IPS-20b (cell line): Measurements from ENCODE around the gene DCPS.
"Not testable (repeated sequence)": the region's sequence is repeated elsewhere in the genome, so short reads cannot be mapped to it uniquely, and the experiment has no call there.

Experiments used
- H3K27ac ChIP-seq: one replicate; pipeline ENCODE4 v1.5.1; 2013; ENCODE audit warnings: low read length
- H3K27me3 ChIP-seq: 2 replicates; pipeline ENCODE4 v1.6.1; 2013; ENCODE audit warnings: mild to moderate bottlenecking, low read length, inconsistent platforms; ENCODE audit not compliant: insufficient read depth
- H3K36me3 ChIP-seq: 2 replicates; pipeline ENCODE4 v1.6.1; 2013; ENCODE audit warnings: low read depth, mild to moderate bottlenecking, inconsistent platforms, low read length, moderate library complexity; ENCODE audit not compliant: insufficient read depth
- H3K4me1 ChIP-seq: 2 replicates; pipeline ENCODE4 v1.6.1; 2013; ENCODE audit warnings: mild to moderate bottlenecking, control low read depth, inconsistent platforms, low read length, moderate library complexity; ENCODE audit not compliant: insufficient read depth
- H3K4me3 ChIP-seq: 2 replicates; pipeline ENCODE4 v1.5.1; 2013; ENCODE audit warnings: mild to moderate bottlenecking, low read length, inconsistent platforms
- H3K9ac ChIP-seq: 2 replicates; pipeline ENCODE4 v1.6.1; 2013; ENCODE audit warnings: low read depth, mild to moderate bottlenecking, inconsistent platforms, low read length, moderate library complexity
- H3K9me3 ChIP-seq: 2 replicates; pipeline ENCODE4 v1.6.1; 2013; ENCODE audit warnings: mild to moderate bottlenecking, low read depth, low read length, inconsistent platforms; ENCODE audit not compliant: insufficient read depth

The DCPS gene

DNA sequence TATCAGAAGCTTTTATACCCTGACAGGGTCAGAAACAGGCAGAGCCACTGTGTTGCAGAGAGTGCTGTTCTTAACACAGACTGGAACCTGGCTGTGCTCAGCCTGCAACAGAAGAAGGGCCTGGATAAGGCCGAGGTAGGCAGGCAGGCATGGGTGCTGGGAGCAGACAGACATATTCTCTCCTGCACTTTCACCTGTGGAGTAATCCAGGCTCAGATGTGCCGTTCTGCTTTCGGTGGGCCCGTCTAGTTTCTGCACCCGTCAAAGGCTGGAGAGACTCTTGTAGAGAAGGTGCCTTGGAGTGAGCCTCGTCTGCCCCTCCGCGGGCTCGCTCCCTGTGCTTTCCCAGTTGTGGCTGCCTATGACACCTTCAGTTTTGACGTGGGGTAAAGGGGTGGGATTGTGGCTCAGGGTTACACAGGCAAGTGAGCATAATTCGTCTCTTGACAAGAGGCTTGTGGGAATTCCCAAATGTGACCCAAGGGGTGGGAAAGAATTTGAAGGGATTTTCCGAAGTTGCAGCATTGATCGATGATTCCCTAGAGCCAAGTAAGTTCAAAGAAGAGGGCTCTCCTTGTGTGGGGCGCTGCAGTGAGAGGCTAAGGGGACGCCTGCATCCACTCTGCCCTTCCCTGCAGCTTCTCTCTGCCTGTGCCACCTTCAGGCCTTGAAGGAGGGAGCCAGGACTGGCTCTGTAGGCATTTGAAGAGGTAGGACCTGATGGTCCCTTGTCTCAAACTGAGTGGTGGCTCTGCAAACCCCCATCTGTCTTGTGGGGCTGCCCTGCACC is 35.4 kb downstream of the DCPS start:
- H3K4me3 ChIP-seq, result no peak overlapping the region
- peaks cover 9% of the 10 kb centered on the region; the same call in 1 of the 2 replicates for H3K4me1 ChIP-seq
- no peaks in the 10 kb centered on the region for H3K27me3 ChIP-seq
- H3K9me3 ChIP-seq, result no peaks in the 10 kb centered on the region
- no peak overlapping the region for H3K27ac ChIP-seq
- no peak overlapping the region for H3K9ac ChIP-seq
- H3K36me3 ChIP-seq, result peaks cover 28% of the 10 kb centered on the region; the same call in 1 of the 2 replicates

DNA sequence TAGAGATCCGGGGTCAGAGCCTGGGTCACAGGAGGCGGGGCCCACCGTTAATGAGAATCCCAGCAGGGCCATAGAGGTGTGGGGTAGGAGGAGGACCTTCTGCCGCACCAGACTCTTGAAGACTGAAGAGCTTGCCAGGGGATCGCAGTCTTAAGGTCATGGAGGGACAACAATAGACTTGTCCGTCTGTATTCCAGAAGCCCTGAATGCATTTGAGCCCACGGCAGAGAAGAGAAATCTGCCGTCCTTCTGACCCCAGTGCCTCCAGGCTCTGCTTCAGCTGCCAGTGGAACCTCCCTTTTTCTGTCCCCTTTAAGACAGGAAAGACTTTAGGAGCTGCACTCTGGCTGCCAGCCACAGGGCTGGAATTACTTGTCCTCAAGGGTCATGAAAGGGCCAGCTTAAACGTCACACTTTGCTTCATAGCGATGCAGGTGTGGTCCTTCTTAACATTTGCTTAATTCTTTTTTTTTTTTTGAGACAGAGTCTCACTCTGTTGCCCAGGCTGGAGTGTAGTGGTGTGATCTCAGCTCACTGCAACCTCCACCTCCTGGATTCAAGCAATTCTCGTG is 36.1 kb downstream of the DCPS start:
- no peak overlapping the region for H3K4me3 ChIP-seq
- H3K27ac ChIP-seq, result no peak overlapping the region
- no peaks in the 10 kb centered on the region for H3K9me3 ChIP-seq
- H3K4me1 ChIP-seq, result peaks cover 12% of the 10 kb centered on the region; the same call in 1 of the 2 replicates
- peaks cover 28% of the 10 kb centered on the region; the same call in 1 of the 2 replicates for H3K36me3 ChIP-seq
- no peaks in the 10 kb centered on the region for H3K27me3 ChIP-seq
- H3K9ac ChIP-seq, result no peak overlapping the region

DNA sequence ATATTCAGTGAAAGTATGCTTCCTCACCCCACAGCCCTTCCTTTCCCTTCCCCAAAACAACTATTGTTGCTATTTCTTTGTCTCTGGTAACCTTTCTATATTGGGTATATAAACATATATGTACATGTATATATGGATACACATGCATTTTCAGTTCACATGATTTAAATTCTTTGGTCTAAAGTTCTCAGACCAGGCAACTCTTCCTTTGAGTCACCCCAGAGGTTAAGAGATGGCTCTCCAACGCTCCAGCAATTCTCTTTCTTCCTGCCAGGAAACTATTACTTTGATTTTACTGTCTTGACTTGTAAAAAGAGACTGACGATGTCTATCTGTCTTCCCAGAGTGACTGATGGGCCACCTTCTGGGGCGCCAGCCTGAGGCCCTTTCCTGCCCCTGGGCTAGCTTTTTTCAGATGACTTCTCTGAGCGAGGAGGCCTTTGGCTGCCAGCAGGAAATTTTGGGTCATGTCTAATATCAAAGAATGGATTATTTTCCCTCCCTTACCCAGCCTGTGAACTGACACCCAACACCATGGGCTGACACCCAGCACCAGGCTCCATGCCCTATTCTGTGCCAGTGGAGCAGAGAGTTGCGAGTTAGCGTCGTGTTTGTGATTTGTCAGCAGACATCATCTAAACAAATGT is 37.2 kb downstream of the DCPS start:
- Histone ChIP-seq H3K27me3 (no peaks in the 10 kb centered on the region), H3K9me3 (no peaks in the 10 kb centered on the region), H3K27ac (no peak overlapping the region), H3K36me3 (peaks cover 28% of the 10 kb centered on the region; the same call in 1 of the 2 replicates), H3K4me3 (no peak overlapping the region), H3K9ac (no peak overlapping the region), H3K4me1 (peaks cover 17% of the 10 kb centered on the region; the same call in 1 of the 2 replicates)

DNA sequence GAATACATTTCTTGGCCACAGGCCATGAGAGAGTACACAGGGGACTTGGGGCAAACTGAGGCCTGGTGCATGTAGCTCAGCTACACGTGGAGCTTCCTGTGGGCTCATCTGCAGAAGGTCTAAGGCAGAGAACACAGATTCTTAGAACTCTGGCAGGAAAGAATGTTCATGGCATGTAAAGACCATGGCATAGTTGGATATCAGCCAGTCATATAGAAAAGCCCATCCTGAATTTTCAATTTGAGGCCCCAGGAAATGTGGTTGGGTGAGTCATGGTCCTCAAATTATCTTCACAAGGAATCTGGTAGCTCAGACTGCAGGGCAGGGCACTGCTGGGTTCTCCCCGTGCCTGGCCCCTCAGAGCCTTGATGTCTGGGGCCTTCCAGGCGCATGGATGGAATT is 37.9 kb downstream of the DCPS start:
- Histone ChIP-seq H3K4me3 (no peak overlapping the region), H3K9ac (no peak overlapping the region), H3K9me3 (no peaks in the 10 kb centered on the region), H3K27me3 (no peaks in the 10 kb centered on the region), H3K27ac (no peak overlapping the region), H3K36me3 (peaks cover 28% of the 10 kb centered on the region; the same call in 1 of the 2 replicates), H3K4me1 (peaks cover 19% of the 10 kb centered on the region; the same call in 1 of the 2 replicates)

DNA sequence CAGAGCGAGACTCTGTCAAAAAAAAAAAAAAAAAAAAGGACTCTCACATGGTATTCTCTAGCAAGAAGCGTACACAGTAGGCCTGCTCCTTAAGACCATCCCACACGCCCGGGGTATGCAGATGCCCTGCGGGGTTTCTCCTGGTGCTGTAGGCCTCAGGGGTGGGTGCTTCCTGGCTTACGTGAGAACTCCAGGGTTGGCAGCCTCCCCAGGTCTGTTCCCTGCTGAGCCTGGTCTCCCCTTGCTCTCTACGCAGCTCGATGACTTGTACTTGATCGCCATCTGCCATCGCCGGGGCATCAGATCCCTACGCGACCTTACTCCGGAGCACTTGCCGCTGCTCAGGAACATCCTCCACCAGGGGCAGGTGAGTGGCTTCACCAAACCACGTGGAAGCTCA is 39.2 kb downstream of the DCPS start:
- Histone ChIP-seq H3K9ac (no peak overlapping the region), H3K36me3 (peaks cover 28% of the 10 kb centered on the region; the same call in 1 of the 2 replicates), H3K9me3 (no peaks in the 10 kb centered on the region), H3K4me3 (no peak overlapping the region), H3K27me3 (no peaks in the 10 kb centered on the region), H3K27ac (no peak overlapping the region), H3K4me1 (peaks cover 15% of the 10 kb centered on the region; the same call in 1 of the 2 replicates)

DNA sequence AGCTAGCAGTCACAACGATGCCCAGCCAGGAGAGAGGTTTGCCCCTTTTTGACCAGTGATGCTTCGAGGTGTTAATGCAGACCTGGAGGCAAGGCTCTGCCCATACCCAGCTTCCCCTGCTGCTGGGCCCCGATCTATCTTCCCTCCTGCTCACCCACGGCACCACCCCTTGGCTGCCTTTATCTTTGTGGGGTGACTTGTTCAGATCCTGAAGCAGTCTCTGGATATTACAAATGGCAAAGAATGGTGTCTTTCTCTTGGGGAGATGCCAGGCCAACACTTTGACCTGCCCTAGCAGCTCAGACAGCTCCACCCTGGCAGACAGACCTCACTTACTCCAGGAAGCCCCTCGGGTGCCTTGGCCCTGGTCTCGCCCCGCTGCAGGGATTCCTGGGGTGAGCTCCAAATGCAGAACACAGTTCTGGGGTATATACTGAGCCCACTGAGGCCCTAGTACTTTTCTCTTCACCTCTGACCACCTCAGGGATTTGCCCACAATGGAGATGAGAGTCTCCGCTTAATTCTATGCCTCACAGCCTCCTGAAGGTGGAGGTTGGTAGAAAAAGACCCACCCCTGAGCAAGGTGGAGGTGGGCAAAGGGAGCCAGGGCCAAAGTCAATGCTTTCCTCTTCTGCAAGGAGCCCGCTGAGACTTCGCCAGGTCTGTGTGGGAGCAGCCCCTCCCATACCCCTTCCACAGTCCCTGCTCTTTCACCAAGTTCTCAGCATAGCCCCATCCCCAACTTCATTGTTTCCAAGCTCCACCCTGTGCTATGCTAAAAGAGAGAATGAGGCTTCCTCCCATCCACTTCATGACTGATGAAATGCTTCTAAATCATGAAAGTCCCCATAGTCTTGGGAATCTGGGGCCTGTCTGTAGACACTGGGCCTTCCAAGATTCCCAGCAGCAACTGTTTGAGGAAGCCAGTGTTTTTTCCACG is 40.6 kb downstream of the DCPS start:
- Histone ChIP-seq H3K36me3 (peaks cover 28% of the 10 kb centered on the region; the same call in 1 of the 2 replicates), H3K27ac (no peak overlapping the region), H3K4me3 (no peak overlapping the region), H3K9ac (no peak overlapping the region), H3K4me1 (peaks cover 15% of the 10 kb centered on the region; the same call in 1 of the 2 replicates), H3K9me3 (no peaks in the 10 kb centered on the region), H3K27me3 (no peaks in the 10 kb centered on the region)

DNA sequence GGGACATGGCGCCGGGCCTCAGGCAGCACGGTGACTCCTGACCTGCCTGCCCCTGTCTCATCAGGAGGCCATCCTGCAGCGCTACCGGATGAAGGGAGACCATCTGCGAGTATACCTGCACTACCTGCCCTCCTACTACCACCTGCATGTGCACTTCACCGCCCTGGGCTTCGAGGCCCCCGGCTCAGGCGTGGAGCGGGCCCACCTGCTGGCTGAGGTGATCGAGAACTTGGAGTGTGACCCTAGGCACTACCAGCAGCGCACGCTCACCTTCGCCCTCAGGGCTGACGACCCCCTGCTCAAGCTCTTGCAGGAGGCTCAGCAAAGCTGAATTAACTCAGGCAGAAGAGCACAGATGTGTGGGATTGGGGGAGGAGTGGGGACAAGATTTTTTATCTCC is 41.4 kb downstream of the DCPS start:
- Histone ChIP-seq H3K9ac (no peak overlapping the region), H3K27me3 (no peaks in the 10 kb centered on the region), H3K27ac (no peak overlapping the region), H3K4me1 (peaks cover 19% of the 10 kb centered on the region; the same call in 1 of the 2 replicates), H3K9me3 (no peaks in the 10 kb centered on the region), H3K4me3 (no peak overlapping the region), H3K36me3 (peaks cover 28% of the 10 kb centered on the region; the same call in 1 of the 2 replicates)

DNA sequence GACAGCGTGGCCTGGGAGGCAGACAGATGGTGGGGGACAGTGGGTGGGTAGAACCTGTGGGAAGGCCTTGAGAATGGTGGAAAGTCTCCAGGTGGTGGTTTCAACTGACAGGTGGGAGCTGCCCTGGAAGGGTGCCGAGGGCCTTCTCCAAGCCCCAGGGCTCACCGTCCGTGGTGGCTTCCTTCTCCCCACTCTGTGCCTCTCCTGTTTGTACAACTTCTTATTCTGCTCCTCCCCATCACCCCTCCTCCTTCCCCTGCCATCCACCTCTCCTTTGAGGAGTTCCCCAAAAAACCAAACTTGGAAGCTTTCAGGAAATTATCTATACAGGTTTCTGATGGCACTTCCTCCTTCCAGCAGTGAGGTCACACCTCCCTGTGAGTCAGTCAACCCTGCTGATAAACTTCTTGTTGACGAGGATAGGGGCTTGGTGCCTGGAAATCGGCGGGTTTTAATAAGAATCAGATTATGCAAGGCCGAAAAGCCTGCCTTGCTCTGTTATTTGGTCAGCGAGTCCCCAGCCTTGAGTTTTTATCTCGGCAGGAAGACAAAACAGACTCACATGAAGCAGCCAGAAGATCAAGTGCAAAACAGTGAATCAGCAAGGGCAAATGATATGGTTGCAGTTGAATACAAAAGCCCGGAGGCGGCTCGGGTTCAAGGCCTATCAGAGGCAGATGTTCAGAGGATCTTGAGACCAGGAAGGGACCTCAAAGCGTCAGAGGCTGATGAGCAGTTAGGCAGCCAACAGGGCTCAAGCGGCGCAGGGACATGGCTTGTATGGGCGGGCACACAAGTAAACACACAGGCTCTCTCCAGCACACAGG is 42.1 kb downstream of the DCPS start:
- Histone ChIP-seq H3K27ac (no peak overlapping the region), H3K4me1 (peaks cover 19% of the 10 kb centered on the region; the same call in 1 of the 2 replicates), H3K9ac (no peak overlapping the region), H3K27me3 (no peaks in the 10 kb centered on the region), H3K36me3 (peaks cover 22% of the 10 kb centered on the region; the same call in 1 of the 2 replicates), H3K4me3 (no peak overlapping the region), H3K9me3 (no peaks in the 10 kb centered on the region)

DNA sequence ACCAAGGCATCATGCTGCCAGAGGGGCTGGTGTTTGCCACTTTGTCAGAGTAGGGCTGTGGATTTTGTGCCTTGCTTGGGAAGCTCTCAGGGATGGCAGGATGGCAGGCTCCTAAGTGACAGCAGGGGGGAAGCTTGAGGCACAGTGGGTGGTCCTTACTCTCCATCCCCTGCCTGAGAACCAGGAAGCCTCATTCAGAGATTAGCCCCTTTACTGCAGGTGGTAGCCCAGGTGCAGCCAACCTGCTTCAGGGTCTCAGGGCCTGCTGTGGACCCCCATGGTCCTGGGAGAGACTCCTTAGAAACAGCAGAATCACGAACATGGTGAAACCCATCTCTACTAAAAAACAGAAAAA is 42.7 kb downstream of the DCPS start:
- peaks cover 19% of the 10 kb centered on the region; the same call in 1 of the 2 replicates for H3K4me1 ChIP-seq
- no peak overlapping the region for H3K4me3 ChIP-seq
- H3K9me3 ChIP-seq, result no peaks in the 10 kb centered on the region
- H3K36me3 ChIP-seq, result peaks cover 19% of the 10 kb centered on the region; the same call in 1 of the 2 replicates
- H3K9ac ChIP-seq, result no peak overlapping the region
- H3K27ac ChIP-seq, result no peak overlapping the region
- H3K27me3 ChIP-seq, result no peaks in the 10 kb centered on the region

DNA sequence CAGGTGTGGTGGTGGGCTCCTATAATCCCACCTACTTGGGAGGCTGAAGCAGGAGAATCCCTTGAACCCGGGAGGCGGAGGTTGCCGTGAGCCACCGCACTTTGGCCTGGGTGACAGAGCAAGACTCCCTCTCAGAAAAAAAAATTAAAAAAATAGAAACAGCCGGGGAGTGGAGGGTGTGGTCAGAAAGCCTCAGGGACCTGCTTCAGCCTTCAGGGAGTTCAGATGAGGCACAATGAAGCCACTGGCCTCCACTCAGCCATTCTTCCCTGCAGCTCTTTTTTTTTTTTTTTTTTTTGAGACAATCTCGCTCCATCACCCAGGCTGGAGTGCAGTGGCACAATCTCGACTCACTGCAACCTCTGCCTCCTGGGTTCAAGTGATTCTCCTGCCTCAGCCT is 43.1 kb downstream of the DCPS start:
- H3K4me3 ChIP-seq, H3K9ac ChIP-seq, H3K27me3 ChIP-seq, H3K27ac ChIP-seq, H3K9me3 ChIP-seq: not testable (repeated sequence)
- Histone ChIP-seq H3K4me1 (peaks cover 19% of the 10 kb centered on the region; the same call in 1 of the 2 replicates), H3K36me3 (peaks cover 19% of the 10 kb centered on the region)
